Gastroesophageal sphincter (tissue), 3 donors: ENCODE measurements around the gene PIGP.

ENCODE experiments used
- CTCF ChIP-seq, 4 experiments: fragments of 200-600 bp in 2 of 4; fragments of 450-650 bp in 2 of 4; sonication (generic) in 1 of 4; IDR thresholded peaks; one replicate each; pipeline ENCODE4 v1.5.1; 2017 to 2019; ENCODE audit warnings: antibody characterized with exemption in 4 of 4, mild to moderate bottlenecking in 2 of 4, moderate library complexity in 2 of 4
- EP300 ChIP-seq: sonication (generic); formaldehyde crosslinking; IDR thresholded peaks from one replicate; pipeline ENCODE4 v1.6.1; 2017; ENCODE audit warnings: antibody characterized with exemption, mild to moderate bottlenecking
- POLR2A ChIP-seq, 2 donors: fragments of 450-650 bp; IDR thresholded peaks; one replicate each; pipeline ENCODE4 v1.6.1; 2017; ENCODE audit warnings: antibody characterized with exemption in 2 of 2, mild to moderate bottlenecking in 2 of 2, moderate library complexity in 1 of 2
- POLR2AphosphoS5 ChIP-seq: sonication (generic); formaldehyde crosslinking; IDR thresholded peaks from one replicate; pipeline ENCODE4 v1.6.1; 2017; ENCODE audit warnings: antibody characterized with exemption

GRCh38 chr21:37043818-37044217, 29.1 kb downstream of the PIGP start:
- TF ChIP-seq EP300 (no peak), CTCF (IDR thresholded peaks at IDR 0.05) (no peak), POLR2A (IDR thresholded peaks at IDR 0.05) (no peak), POLR2AphosphoS5 (no peak)
